ENCODE data around the gene MED12. TPM values are rescaled to one million over a fixed set of nuclear protein-coding genes. Genes with fewer than 3 reads are reported as not detected.

MED12 gene
- total and polyA plus RNA-seq, 7 experiments from 2014 or later = 12.5 to 104 (median 73.3) TPM

DNA sequence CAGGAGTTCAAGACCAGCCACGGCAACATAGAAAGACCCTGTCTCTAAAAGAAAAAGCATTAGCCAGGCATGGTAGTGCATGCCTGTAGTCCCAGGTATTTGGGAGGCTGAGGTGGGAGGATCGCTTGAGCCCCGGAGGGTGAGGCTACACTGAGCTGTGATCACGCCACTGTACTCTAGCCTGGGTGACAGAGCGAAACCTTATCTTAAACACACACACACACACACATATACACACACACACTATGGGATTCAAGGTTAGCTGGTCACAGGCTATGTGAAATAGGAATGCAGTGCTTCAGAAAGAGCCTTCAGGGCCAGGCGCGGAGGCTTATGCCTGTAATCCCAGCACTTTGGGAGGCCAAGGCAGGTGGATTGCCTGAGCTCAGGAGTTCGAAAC lies 49.7 kb downstream of the MED12 start:
- H3K4me1 ChIP-seq (ENCODE audit: control insufficient read depth in 2 of 2, insufficient read depth in 2 of 2, low read length in 2 of 2) = no peaks in the 10 kb centered on the region
- ATAC-seq (no peak), DNase-seq (no peak)
- no peaks in the 10 kb centered on the region for H3K36me3 ChIP-seq (ENCODE audit: control insufficient read depth in 2 of 3, insufficient read depth in 3 of 3, low read length in 3 of 3)
- peaks cover 0 to 8% (median 0%) of the 10 kb centered on the region in 5 donors for H3K36me3 Mint-ChIP-seq
- peaks cover 0 to 4% (median 0%) of the 10 kb centered on the region in 11 donors for H3K9me3 Mint-ChIP-seq
- no peak overlapping the region for H3K27ac ChIP-seq (ENCODE audit: low read depth, low read length)
- no peaks in the 10 kb centered on the region for H3K9me3 ChIP-seq (ENCODE audit: control insufficient read depth in 2 of 3, low read length in 3 of 3)
- ChIA-PET CTCF (no interaction called here), POLR2A (no interaction called here)
- H3K4me1 Mint-ChIP-seq = peaks cover 3 to 10% (median 7%) of the 10 kb centered on the region in 7 donors
- intact Hi-C loops (cut with micrococcal nuclease) = no loop called here
- no peaks in the 10 kb centered on the region for H3K27me3 Mint-ChIP-seq
- no peak overlapping the region for H3K4me3 Mint-ChIP-seq
- H3K27ac Mint-ChIP-seq = no peak overlapping the region
- no peak overlapping the region for H3K4me3 ChIP-seq (ENCODE audit: low read length)
- no peaks in the 10 kb centered on the region for H3K27me3 ChIP-seq (ENCODE audit: control insufficient read depth in 2 of 2, insufficient read depth in 2 of 2, low read length in 2 of 2)

DNA sequence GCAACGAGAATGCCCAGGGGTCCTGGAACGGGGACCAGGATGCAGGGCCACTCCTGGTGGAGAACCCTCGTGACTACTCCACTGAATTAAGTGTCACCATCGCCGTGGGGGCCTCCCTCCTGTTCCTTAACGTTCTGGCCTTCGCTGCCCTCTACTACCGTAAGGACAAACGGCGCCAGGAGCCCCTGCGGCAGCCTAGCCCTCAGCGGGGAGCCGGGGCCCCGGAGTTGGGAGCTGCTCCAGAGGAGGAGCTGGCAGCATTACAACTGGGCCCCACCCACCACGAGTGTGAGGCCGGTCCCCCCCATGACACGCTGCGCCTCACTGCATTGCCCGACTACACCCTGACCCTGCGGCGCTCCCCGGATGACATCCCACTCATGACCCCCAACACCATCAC lies 51.2 kb downstream of the MED12 start:
- Histone ChIP-seq H3K36me3 (ENCODE audit: control insufficient read depth in 2 of 3, insufficient read depth in 3 of 3, low read length in 3 of 3) (no peaks in the 10 kb centered on the region), H3K27ac (ENCODE audit: low read depth, low read length) (no peak overlapping the region), H3K4me3 (ENCODE audit: low read length) (no peak overlapping the region), H3K9me3 (ENCODE audit: control insufficient read depth in 2 of 3, low read length in 3 of 3) (no peaks in the 10 kb centered on the region), H3K27me3 (ENCODE audit: control insufficient read depth in 2 of 2, insufficient read depth in 2 of 2, low read length in 2 of 2) (no peaks in the 10 kb centered on the region), H3K4me1 (ENCODE audit: control insufficient read depth in 2 of 2, insufficient read depth in 2 of 2, low read length in 2 of 2) (no peaks in the 10 kb centered on the region)
- Mint-ChIP-seq H3K27ac (peak overlapping the region in 1 of 9 donors; percentile 78), H3K27me3 (no peaks in the 10 kb centered on the region), H3K4me1 (peaks cover 5 to 10% (median 7%) of the 10 kb centered on the region in 7 donors), H3K36me3 (peaks cover 0 to 13% (median 0%) of the 10 kb centered on the region in 5 donors), H3K9me3 (no peaks in the 10 kb centered on the region), H3K4me3 (no peak overlapping the region)
- ChIA-PET CTCF (interaction anchor here (0.8 kb wide), 1 partner anchor 9 kb away, joined by 3 read pairs; no protein-coding TSS in a partner anchor), POLR2A (interaction anchor here (1.1 kb wide), 1 partner anchor 68 kb away, joined by 3 read pairs; no protein-coding TSS in a partner anchor)
- ATAC-seq (no peak), DNase-seq (no peak)
- intact Hi-C loops (cut with micrococcal nuclease) = no loop called here

DNA sequence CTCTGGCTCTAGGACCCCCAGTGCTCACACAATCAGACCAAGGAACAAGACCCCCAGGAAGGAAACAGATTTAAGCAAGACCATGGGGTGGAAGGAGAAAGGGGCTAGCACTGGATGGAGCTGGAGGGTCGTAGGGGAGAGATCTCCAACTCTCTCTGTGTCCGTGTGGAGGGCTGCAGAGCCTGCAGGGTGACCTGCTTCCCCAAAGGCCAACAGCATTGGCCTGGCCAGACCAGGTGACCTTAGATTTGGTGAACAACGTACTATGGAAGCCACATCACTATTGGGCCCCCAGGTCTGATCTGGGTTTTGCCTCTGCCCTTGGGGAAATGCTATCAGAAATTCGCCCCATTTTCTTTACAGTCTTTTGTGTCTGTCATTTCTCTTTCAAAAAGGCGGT lies 52.3 kb downstream of the MED12 start:
- peak overlapping the region in 1 of 9 donors; percentile 10 for H3K27ac Mint-ChIP-seq
- peaks cover 0 to 13% (median 0%) of the 10 kb centered on the region in 5 donors for H3K36me3 Mint-ChIP-seq
- CTCF ChIA-PET = no interaction called here
- Histone ChIP-seq H3K4me3 (ENCODE audit: low read length) (no peak overlapping the region), H3K27me3 (ENCODE audit: control insufficient read depth in 2 of 2, insufficient read depth in 2 of 2, low read length in 2 of 2) (no peaks in the 10 kb centered on the region), H3K4me1 (ENCODE audit: control insufficient read depth in 2 of 2, insufficient read depth in 2 of 2, low read length in 2 of 2) (no peaks in the 10 kb centered on the region), H3K27ac (ENCODE audit: low read depth, low read length) (no peak overlapping the region), H3K9me3 (ENCODE audit: control insufficient read depth in 2 of 3, low read length in 3 of 3) (no peaks in the 10 kb centered on the region), H3K36me3 (ENCODE audit: control insufficient read depth in 2 of 3, insufficient read depth in 3 of 3, low read length in 3 of 3) (peaks cover 0 to 3% (median 0%) of the 10 kb centered on the region in 3 experiments)
- H3K4me1 Mint-ChIP-seq = peaks cover 5 to 10% (median 7%) of the 10 kb centered on the region in 7 donors
- intact Hi-C loops (cut with micrococcal nuclease) = no loop called here
- H3K9me3 Mint-ChIP-seq = no peaks in the 10 kb centered on the region
- no peaks in the 10 kb centered on the region for H3K27me3 Mint-ChIP-seq
- no peak for DNase-seq
- no peak overlapping the region for H3K4me3 Mint-ChIP-seq
- ATAC-seq = no peak
- POLR2A ChIA-PET = interaction anchor here (1.1 to 1.3 kb wide), 2 partner anchors 11 to 69 kb away, joined by 3 read pairs; no protein-coding TSS in a partner anchor

DNA sequence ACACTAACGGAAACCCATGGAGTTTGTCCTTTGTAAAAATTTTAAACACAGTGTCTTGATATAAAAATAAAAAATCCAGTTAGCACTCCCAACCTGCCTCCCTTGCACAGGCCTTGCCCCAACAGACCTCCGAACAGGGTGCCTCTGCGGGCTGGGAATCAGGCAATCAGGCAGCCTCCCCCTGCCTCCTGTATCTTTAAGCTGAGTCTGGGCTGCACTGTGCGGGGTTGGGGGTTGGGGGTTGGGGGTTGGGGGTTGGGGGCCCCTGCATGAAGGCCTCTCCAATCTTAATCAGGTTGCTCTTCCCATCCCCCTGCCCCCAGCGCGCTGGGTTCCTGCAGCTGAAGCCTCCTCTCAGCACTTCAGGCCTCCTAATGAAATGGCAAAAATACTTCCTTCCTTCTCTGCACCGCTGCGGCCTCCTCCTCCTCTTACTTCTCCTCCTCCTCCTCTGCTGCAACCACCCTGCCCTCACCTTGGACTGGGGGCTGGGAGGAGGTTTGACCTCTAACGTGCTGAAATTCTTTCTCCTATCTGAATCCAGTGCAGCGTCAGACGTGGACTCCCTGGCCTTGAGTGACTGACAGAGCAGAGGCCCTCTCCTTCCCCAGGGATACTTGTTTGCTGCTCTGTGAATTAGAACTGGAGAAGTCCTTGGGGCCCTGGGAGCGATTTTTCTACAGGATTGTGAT lies 52.9 kb downstream of the MED12 start:
- Mint-ChIP-seq H3K27ac (peak overlapping the region in 4 of 9 donors; percentile 16 to 90 (median 52)), H3K9me3 (no peaks in the 10 kb centered on the region), H3K4me1 (peaks cover 5 to 10% (median 7%) of the 10 kb centered on the region in 7 donors), H3K4me3 (peak overlapping the region in 2 of 10 donors; percentile 7 to 47), H3K27me3 (no peaks in the 10 kb centered on the region), H3K36me3 (peaks cover 0 to 13% (median 0%) of the 10 kb centered on the region in 5 donors)
- ATAC-seq (no peak), DNase-seq (no peak)
- Histone ChIP-seq H3K36me3 (ENCODE audit: control insufficient read depth in 2 of 3, insufficient read depth in 3 of 3, low read length in 3 of 3) (peaks cover 0 to 3% (median 0%) of the 10 kb centered on the region in 3 experiments), H3K4me3 (ENCODE audit: low read length) (no peak overlapping the region), H3K27me3 (ENCODE audit: control insufficient read depth in 2 of 2, insufficient read depth in 2 of 2, low read length in 2 of 2) (no peaks in the 10 kb centered on the region), H3K9me3 (ENCODE audit: control insufficient read depth in 2 of 3, low read length in 3 of 3) (no peaks in the 10 kb centered on the region), H3K4me1 (ENCODE audit: control insufficient read depth in 2 of 2, insufficient read depth in 2 of 2, low read length in 2 of 2) (no peaks in the 10 kb centered on the region), H3K27ac (ENCODE audit: low read depth, low read length) (no peak overlapping the region)
- intact Hi-C loops (cut with micrococcal nuclease) = no loop called here
- POLR2A ChIA-PET = interaction anchor here (1.3 kb wide), 1 partner anchor 10 kb away, joined by 3 read pairs; no protein-coding TSS in a partner anchor
- CTCF ChIA-PET = no interaction called here

DNA sequence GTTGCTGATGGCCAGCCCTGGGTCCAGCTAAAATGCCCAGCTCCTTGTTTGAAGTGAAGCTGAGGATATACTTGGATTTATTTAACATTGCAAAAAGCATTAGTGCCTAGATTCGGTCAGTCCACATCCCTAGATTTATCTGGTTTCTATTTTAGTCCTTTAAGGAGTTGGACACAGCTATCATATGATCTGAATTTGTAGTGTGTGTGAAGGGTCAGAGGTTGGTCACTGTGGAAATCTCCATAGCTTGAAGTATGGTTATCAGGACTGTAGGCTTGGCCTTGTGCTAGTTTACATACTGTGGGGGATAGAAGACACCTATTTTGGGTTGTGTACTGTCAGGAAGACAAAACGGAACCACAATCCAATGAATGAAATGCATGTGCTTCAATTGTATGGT lies 55.0 kb downstream of the MED12 start:
- H3K4me1 ChIP-seq (ENCODE audit: control insufficient read depth in 2 of 2, insufficient read depth in 2 of 2, low read length in 2 of 2) = no peaks in the 10 kb centered on the region
- no peak for ATAC-seq
- H3K27me3 ChIP-seq (ENCODE audit: control insufficient read depth in 2 of 2, insufficient read depth in 2 of 2, low read length in 2 of 2) = no peaks in the 10 kb centered on the region
- H3K4me1 Mint-ChIP-seq = peaks cover 5 to 13% (median 7%) of the 10 kb centered on the region in 7 donors
- H3K36me3 Mint-ChIP-seq = peaks cover 0 to 16% (median 7%) of the 10 kb centered on the region in 5 donors
- no peak overlapping the region for H3K4me3 Mint-ChIP-seq
- ChIA-PET POLR2A (interaction anchor here (1.5 kb wide), 1 partner anchor 72 kb away, joined by 4 read pairs; no protein-coding TSS in a partner anchor), CTCF (interaction anchor here (1.2 kb wide), 1 partner anchor 203 kb away, joined by 3 read pairs; no protein-coding TSS in a partner anchor)
- DNase-seq = no peak
- peak overlapping the region in 1 of 9 donors; percentile 62 for H3K27ac Mint-ChIP-seq
- H3K9me3 ChIP-seq (ENCODE audit: control insufficient read depth in 2 of 3, low read length in 3 of 3) = no peaks in the 10 kb centered on the region
- no peak overlapping the region for H3K4me3 ChIP-seq (ENCODE audit: low read length)
- H3K36me3 ChIP-seq (ENCODE audit: control insufficient read depth in 2 of 3, insufficient read depth in 3 of 3, low read length in 3 of 3) = peaks cover 0 to 3% (median 0%) of the 10 kb centered on the region in 3 experiments
- no peaks in the 10 kb centered on the region for H3K9me3 Mint-ChIP-seq
- no peak overlapping the region for H3K27ac ChIP-seq (ENCODE audit: low read depth, low read length)
- intact Hi-C loops (cut with micrococcal nuclease) = no loop called here
- H3K27me3 Mint-ChIP-seq = no peaks in the 10 kb centered on the region

DNA sequence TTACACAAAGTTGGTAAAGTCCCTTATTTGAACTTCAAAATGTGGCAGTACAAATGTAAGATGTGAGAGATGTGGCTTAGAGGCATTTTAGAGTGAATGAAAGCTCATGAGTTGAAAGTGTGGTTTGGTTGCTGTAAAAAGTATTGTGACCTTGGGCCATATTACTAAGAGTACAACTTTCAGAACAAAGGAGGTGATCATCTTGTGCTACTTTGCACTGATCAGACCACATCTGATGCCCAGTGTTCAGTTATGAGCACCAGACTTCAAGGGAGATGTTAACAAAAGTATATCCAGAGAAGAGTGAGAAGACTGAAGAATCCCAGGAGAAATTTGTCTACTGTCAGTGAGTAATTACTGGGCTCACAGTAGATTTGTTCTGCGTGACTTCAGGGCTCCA lies 56.4 kb downstream of the MED12 start:
- DNase-seq (no peak), ATAC-seq (no peak)
- Histone ChIP-seq H3K27ac (ENCODE audit: low read depth, low read length) (no peak overlapping the region), H3K4me3 (ENCODE audit: low read length) (no peak overlapping the region), H3K4me1 (ENCODE audit: control insufficient read depth in 2 of 2, insufficient read depth in 2 of 2, low read length in 2 of 2) (no peaks in the 10 kb centered on the region), H3K36me3 (ENCODE audit: control insufficient read depth in 2 of 3, insufficient read depth in 3 of 3, low read length in 3 of 3) (peaks cover 0 to 3% (median 0%) of the 10 kb centered on the region in 3 experiments), H3K9me3 (ENCODE audit: control insufficient read depth in 2 of 3, low read length in 3 of 3) (no peaks in the 10 kb centered on the region), H3K27me3 (ENCODE audit: control insufficient read depth in 2 of 2, insufficient read depth in 2 of 2, low read length in 2 of 2) (no peaks in the 10 kb centered on the region)
- Mint-ChIP-seq H3K27me3 (no peaks in the 10 kb centered on the region), H3K4me3 (no peak overlapping the region), H3K9me3 (no peaks in the 10 kb centered on the region), H3K27ac (no peak overlapping the region), H3K36me3 (peaks cover 0 to 16% (median 7%) of the 10 kb centered on the region in 5 donors), H3K4me1 (peaks cover 5 to 18% (median 9%) of the 10 kb centered on the region in 7 donors)
- CTCF ChIA-PET = interaction anchor here (0.5 to 0.8 kb wide), 2 partner anchors 16 to 406 kb away, joined by 3 read pairs; no protein-coding TSS in a partner anchor
- POLR2A ChIA-PET = interaction anchor here (1.5 kb wide), 1 partner anchor 74 kb away, joined by 4 read pairs; no protein-coding TSS in a partner anchor
- intact Hi-C loops (cut with micrococcal nuclease) = no loop called here
